ENCODE measurements around the gene KRIT1. TPM values are rescaled to one million over a fixed set of nuclear protein-coding genes. Genes with fewer than 3 reads are reported as not detected.
"Not testable (repeated sequence)": the region's sequence is repeated elsewhere in the genome, so short reads cannot be mapped to it uniquely, and the experiment has no call there.

The KRIT1 gene
- total and polyA plus RNA-seq, 2 donors, result 29.8 to 118 TPM

DNA sequence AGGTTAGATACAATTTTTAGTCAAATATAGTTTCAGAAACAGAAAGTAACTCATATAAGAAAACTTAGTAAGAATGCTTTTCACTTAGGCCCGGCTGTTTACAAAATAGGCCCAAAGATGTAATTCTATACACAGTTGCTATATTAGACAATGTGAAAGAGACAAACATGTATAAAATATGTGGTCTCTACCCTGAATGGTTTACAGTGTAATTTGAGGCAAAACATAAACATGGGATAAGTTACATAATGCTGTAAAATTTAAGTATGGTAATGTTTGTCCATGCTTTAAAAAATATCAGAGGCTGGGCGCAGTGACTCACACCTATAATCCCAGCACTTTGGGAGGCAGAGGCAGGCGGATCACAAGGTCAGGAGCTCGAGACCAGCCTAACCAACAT is 18.7 kb downstream of the KRIT1 start:
- no peak for DNase-seq (ENCODE audit: extremely low spot score)
- WGBS, result 83% methylated on average over 4 of the region's 4 CpGs
- H3K36me3 ChIP-seq (ENCODE audit: insufficient read depth), result peaks cover 9% of the 10 kb centered on the region

DNA sequence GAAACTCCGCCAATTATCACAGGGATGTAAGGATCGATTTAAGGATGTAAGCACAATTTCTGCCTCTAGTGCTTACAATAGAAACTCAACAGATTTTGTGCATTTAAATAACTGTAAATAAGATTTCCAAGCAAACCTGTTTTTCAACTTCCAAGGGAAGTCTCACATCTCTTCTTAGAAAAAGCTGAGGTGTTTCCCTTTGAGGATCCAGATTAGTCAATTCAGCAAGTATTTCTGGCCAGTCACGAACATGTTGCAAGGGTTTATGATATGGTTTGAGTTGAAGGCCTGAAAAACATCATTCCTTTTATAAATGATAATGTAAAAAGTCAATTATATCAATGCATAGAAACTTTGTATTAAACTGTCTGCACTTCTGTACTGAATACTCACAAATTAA is 23.9 kb downstream of the KRIT1 start:
- DNase-seq (ENCODE audit: extremely low spot score), result peak; percentile 0
- Histone ChIP-seq H3K4me1 (ENCODE audit: insufficient read depth) (no peaks in the 10 kb centered on the region), H3K4me3 (ENCODE audit: low read depth, low read length) (no peak overlapping the region), H3K27ac (ENCODE audit: low read depth) (no peak overlapping the region), H3K36me3 (ENCODE audit: insufficient read depth) (peaks cover 6% of the 10 kb centered on the region)
- 95% methylated on average over 3 of the region's 3 CpGs for WGBS

More for the DNA sequence above, 18.7 kb downstream of the KRIT1 start:
- Histone ChIP-seq H3K4me3 (ENCODE audit: low read depth, low read length) (no peak overlapping the region), H3K4me1 (ENCODE audit: insufficient read depth) (no peaks in the 10 kb centered on the region), H3K27ac (ENCODE audit: low read depth) (no peak overlapping the region)

DNA sequence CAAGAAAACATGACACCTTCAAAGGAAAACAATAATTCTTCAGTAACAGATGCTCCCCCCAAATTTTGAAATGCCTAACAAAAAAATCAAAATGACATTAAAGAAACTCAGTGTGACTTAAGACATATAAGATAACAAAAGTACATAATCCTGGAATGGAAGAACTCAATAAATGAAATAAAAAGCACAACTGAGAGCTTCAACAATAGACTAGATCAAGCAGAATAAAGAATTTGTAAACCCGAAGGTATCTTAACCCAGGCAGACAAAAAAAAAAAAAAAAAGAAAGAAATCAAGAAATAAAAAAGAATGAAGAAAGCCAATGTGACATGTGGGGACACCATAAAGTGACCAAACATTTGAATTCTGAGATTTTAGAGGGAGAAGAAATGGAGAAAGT is 39.0 kb downstream of the KRIT1 start:
- no peak for DNase-seq (ENCODE audit: extremely low spot score)
- WGBS, result 98% methylated on average over 1 of the region's 1 CpG
- no peak overlapping the region for H3K27ac ChIP-seq (ENCODE audit: low read depth)
- H3K36me3 ChIP-seq (ENCODE audit: insufficient read depth), result peaks cover 11% of the 10 kb centered on the region
- no peak overlapping the region for H3K4me3 ChIP-seq (ENCODE audit: low read depth, low read length)
- no peaks in the 10 kb centered on the region for H3K4me1 ChIP-seq (ENCODE audit: insufficient read depth)

DNA sequence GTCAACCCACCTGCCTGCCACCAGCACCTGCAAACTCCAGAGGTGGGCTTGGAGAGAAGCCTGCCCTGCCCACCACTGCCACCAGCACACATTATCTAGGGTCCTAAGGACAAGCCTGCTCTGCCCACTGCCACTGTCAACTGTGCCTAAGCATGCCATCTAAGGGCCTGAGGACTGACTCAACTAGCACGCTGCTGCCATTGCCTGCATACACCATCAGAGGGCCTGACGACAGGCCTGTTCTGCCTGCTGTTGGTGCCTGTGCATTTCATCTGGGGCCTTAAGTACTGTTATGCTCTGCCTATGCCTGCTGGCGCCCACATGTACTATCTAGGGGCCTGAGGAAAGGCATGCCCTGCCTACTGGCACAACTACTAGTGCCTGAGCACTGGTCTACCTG is 39.7 kb downstream of the KRIT1 start:
- Histone ChIP-seq H3K4me1 (ENCODE audit: insufficient read depth) (no peaks in the 10 kb centered on the region), H3K36me3 (ENCODE audit: insufficient read depth) (peaks cover 7% of the 10 kb centered on the region), H3K4me3 (ENCODE audit: low read depth, low read length) (no peak overlapping the region), H3K27ac (ENCODE audit: low read depth) (no peak overlapping the region)
- 98% methylated on average over 3 of the region's 3 CpGs for WGBS
- DNase-seq (ENCODE audit: extremely low spot score), result no peak

DNA sequence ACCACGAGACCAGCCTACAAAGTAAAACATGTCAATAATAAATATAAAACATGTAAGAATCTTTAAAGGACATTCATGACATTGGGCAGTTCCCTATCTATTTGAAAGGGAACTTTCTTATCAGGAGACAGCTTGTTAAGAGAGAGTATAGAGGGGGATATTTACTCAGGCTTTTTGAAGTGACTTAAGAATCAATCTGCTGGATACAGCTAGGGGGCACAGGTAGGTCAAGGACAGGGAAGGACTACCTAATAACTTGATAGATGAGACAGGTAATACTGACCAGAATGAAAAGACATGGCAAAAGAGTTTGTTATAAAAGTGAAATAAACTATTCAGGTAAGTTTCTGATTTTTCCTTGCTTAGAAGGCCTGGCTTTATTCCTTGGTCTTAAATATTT is 44.9 kb downstream of the KRIT1 start:
- Histone ChIP-seq H3K36me3 (ENCODE audit: insufficient read depth) (peaks cover 2% of the 10 kb centered on the region), H3K4me3 (ENCODE audit: low read depth, low read length) (no peak overlapping the region), H3K4me1 (ENCODE audit: insufficient read depth) (no peaks in the 10 kb centered on the region), H3K27ac (ENCODE audit: low read depth) (no peak overlapping the region)
- no peak for DNase-seq (ENCODE audit: extremely low spot score)
- WGBS, result 80% methylated on average over 1 of the region's 1 CpG

DNA sequence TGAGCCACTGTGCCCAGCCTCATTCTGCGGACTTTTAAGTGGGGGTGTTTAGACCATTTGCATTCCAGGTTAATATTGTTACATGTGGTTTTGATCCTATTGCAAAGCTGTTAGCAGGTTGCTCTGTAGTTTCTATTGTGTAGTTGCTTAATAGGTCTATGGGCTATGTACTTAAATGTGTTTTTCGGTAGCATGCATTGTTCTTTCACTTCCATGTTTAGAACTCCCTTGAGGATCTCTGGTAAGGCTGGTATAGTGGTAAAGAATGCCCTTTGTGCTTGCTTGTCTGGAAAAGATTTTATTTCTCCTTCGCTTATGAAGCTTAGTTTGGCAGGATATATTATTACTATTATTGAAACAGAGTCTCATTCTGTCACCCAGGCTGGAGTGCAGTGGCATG is 53.4 kb downstream of the KRIT1 start:
- 95% methylated on average over 3 of the region's 3 CpGs for WGBS
- Histone ChIP-seq H3K36me3 (ENCODE audit: insufficient read depth) (no peaks in the 10 kb centered on the region), H3K27ac (ENCODE audit: low read depth) (no peak overlapping the region), H3K4me3 (ENCODE audit: low read depth, low read length) (no peak overlapping the region), H3K4me1 (ENCODE audit: insufficient read depth) (no peaks in the 10 kb centered on the region)
- no peak for DNase-seq (ENCODE audit: extremely low spot score)

DNA sequence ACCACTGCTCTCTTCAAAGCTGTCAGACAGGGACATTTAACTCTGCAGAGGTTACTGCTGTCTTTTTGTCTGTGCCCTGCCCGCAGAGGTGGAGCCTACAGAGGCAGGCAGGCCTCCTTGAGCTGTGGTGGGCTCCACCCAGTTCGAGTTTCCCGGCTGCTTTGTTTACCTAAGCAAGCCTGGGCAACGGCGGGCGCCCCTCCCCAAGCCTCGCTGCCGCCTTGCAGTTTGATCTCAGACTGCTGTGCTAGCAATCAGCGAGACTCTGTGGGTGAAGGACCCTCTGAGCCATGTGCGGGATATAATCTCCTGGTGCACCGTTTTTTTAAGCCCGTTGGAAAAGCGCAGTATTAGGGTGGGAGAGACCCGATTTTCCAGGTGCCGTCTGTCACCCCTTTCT is 56.5 kb downstream of the KRIT1 start:
- not testable (repeated sequence) for H3K4me1 ChIP-seq (ENCODE audit: insufficient read depth); H3K4me3 ChIP-seq (ENCODE audit: low read depth, low read length); H3K27ac ChIP-seq (ENCODE audit: low read depth); DNase-seq (ENCODE audit: extremely low spot score); H3K36me3 ChIP-seq (ENCODE audit: insufficient read depth)
- WGBS, result 95% methylated on average over 15 of the region's 15 CpGs

DNA sequence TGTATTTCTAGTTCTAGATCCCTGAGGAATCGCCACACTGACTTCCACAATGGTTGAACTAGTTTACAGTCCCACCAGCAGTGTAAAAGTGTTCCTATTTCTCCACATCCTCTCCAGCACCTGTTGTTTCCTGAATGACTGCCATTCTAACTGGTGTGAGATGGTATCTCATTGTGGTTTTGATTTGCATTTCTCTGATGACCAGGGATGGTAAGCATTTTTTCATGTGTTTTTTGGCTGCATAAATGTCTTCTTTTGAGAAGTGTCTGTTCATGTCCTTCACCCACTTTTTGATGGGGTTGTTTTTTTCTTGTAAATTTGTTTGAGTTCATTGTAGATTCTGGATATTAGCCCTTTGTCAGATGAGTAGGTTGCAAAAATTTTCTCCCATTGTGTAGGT is 61.4 kb downstream of the KRIT1 start:
- WGBS, result 97% methylated on average over 1 of the region's 1 CpG
- H3K36me3 ChIP-seq (ENCODE audit: insufficient read depth); H3K27ac ChIP-seq (ENCODE audit: low read depth); H3K4me3 ChIP-seq (ENCODE audit: low read depth, low read length); DNase-seq (ENCODE audit: extremely low spot score); H3K4me1 ChIP-seq (ENCODE audit: insufficient read depth): not testable (repeated sequence)

DNA sequence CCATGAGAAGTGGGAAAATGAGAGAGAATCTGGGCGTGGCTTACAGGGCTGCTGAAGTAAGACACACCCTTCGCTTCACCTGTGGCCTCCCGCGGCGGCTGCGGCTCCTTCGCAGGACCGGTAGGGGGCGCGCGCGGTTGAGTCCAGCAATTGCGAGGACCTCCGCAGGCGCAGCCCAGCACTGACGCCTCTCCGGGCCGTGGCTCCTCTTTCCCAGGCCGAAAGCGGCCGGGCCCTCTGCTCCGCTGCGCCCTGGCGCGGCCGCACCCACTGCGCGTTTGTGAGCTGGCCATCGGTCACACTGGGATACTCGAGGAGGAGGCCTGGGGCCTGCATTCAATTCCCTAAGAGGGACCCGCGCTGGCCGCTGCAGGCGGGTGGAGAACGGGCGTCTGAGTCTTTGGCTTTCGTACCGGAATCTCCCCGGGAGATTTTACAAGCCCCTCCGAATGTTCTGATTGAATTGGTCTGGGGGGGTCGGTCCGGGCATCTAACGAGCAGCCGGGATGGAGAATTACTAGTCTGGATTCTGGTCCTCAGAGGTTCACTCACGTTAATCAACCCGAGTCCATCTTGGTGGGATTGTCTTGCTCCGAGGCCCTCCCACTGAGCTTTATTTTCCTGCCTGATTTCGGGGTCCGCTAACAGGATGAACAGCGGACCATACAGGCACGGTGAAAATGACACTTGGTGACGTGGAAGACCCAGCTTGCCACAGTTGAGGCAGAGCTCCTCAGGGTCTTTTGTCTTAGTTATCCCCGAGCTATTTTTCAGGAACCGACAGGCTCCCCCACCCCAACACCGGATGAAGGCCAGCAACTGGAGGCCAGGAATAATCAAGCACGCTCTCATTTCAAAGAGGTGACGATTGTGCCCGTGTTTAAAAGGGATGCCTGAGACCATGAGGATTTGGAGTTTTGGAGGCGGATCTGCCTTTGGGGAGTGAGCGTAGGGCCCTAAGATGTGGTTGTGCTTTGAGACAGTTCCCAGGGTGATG is 66.5 kb downstream of the KRIT1 start, which contains the start of gene LRRD1:
LRRD1 (minus strand) TSS at position 215 of the 997 bp plus-strand sequence. CDS start 13,940 bp downstream, outside the sequence.
- peak; percentile 62 for DNase-seq (ENCODE audit: extremely low spot score)
- peak within 1 kb of the TSS; percentile 43 for H3K4me3 ChIP-seq (ENCODE audit: low read depth, low read length)
- H3K27ac ChIP-seq (ENCODE audit: low read depth), result peak within 1 kb of the TSS; percentile 30
- no peaks in the 10 kb centered on the region for H3K4me1 ChIP-seq (ENCODE audit: insufficient read depth)
- no peaks in the 10 kb centered on the region for H3K36me3 ChIP-seq (ENCODE audit: insufficient read depth)
- 7% methylated on average over 60 of the region's 60 CpGs for WGBS

DNA sequence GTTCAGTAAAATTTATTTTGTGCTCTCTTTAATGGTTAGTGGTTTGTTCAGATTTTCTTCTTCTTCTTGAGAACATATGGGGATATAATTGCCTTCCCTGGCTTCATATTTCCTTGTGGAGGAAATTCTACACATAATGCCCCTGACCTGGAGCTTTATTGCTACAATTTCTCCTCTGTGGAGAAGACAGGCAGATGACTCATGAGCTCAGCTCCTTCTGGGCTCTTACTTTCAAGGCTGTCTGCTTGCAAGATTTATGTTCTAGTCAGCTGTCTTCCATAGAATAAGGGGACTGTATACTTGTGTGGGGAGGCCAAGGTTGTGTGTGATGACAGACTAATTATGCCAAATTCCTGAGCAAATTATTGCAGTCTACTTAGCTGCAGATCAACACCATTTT is 68.4 kb downstream of the KRIT1 start:
- no peaks in the 10 kb centered on the region for H3K4me1 ChIP-seq (ENCODE audit: insufficient read depth)
- no peak for DNase-seq (ENCODE audit: extremely low spot score)
- no peaks in the 10 kb centered on the region for H3K36me3 ChIP-seq (ENCODE audit: insufficient read depth)
- H3K4me3 ChIP-seq (ENCODE audit: low read depth, low read length), result no peak overlapping the region
- no peak overlapping the region for H3K27ac ChIP-seq (ENCODE audit: low read depth)

DNA sequence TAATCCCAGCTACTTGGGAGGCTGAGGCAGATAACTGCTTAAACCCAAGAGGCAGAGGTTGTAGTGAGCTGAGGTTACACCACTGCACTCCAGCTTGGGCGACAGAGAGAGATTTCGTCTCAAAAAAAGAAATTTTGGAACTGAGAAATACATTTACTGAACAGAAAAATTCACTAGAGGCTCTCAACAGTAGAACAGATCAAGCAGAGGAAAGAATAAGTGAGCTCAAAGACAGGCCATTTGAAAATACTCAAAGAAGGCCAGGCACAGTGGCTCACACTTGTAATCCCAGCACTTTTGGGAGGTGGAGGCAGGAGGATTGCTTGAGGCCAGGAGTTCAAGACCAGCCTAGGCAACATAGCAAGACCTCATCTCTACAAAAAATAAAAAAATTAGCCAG is 76.2 kb downstream of the KRIT1 start:
- H3K4me3 ChIP-seq (ENCODE audit: low read depth, low read length); H3K36me3 ChIP-seq (ENCODE audit: insufficient read depth); DNase-seq (ENCODE audit: extremely low spot score); H3K4me1 ChIP-seq (ENCODE audit: insufficient read depth); H3K27ac ChIP-seq (ENCODE audit: low read depth): not testable (repeated sequence)
- 84% methylated on average over 2 of the region's 2 CpGs for WGBS

DNA sequence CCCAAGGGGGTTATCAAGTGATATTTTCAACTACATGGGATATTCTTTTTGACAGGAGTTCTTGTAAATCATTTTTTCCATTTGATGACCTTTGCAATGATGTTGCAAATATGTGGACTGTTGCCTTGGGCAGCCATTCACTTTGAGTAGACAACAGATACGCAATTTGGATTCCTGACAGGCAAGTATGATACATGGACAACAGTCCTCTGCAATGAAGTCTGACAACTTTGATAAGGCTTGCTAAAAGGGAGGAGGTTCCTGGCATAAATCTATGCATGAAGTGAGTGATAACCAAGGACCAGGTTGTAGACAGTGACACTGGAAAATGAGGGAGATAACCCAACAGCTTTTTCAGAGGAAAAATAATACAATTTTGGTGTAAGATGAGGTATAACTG is 84.4 kb downstream of the KRIT1 start:
- Histone ChIP-seq H3K27ac (ENCODE audit: low read depth) (no peak overlapping the region), H3K36me3 (ENCODE audit: insufficient read depth) (no peaks in the 10 kb centered on the region), H3K4me3 (ENCODE audit: low read depth, low read length) (no peak overlapping the region), H3K4me1 (ENCODE audit: insufficient read depth) (no peaks in the 10 kb centered on the region)
- 91% methylated on average over 1 of the region's 1 CpG for WGBS
- no peak for DNase-seq (ENCODE audit: extremely low spot score)

DNA sequence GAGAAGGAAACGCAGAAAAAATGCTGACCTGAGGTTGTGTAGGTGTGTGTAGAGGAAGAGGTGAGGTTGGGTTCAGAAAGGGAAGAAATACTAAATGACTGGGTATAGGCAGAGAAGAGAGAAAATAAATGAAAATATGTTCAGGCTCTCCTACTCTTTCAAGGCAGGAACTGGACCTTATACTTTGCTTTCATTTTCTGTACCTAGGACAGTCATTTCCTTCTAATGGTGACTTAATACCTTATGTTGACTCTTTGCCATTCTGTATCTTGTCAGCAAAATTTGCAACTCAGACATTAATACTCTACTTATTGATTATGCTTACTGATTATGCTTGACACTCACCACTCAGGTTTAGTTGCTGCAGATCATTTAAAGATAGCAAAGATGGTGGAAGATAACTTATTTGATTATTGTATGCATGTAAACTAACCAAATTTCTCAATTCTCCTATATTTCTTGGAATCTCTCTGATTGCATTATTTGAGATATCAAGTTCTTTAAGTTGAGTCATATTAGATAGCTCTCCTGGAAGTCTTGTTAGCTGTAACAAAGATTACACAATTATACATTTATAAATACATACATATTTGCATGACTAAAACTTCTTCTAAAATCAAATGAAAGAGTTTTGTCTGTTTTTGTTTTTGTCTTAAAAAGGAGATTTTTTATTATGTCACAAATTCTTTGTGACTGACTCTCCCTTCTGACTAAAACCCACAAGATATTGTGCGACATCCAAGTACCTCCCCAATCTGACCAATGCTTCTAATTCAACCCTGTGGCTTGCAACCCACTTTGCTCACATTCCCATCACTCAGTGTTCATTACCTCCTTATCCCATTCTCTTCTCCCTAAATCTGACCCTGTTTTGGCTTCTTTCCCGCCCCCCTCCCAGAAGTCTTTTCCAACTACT is 86.8 kb downstream of the KRIT1 start:
- no peaks in the 10 kb centered on the region for H3K4me1 ChIP-seq (ENCODE audit: insufficient read depth)
- no peak for DNase-seq (ENCODE audit: extremely low spot score)
- 83% methylated on average over 3 of the region's 3 CpGs for WGBS
- H3K36me3 ChIP-seq (ENCODE audit: insufficient read depth), result no peaks in the 10 kb centered on the region
- no peak overlapping the region for H3K27ac ChIP-seq (ENCODE audit: low read depth)
- no peak overlapping the region for H3K4me3 ChIP-seq (ENCODE audit: low read depth, low read length)

DNA sequence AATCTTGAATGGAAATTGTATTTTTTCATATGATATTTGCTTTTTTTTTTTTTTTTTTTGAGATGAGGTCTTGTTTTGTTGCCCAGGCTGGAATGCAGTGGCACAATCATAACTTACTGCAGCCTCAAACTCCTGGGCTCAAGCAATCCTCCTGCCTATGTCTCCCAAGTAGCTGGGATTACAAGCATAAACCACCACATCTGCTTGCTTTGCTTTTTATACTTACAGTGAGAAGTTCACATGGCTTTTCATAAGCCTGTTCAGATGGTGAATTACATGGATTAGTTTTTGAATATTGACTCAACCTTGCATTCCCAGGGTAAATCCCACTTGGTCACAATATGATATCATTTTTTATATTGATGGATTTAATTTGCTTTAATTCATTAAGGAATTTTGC is 88.7 kb downstream of the KRIT1 start:
- Histone ChIP-seq H3K4me3 (ENCODE audit: low read depth, low read length) (no peak overlapping the region), H3K36me3 (ENCODE audit: insufficient read depth) (no peaks in the 10 kb centered on the region), H3K27ac (ENCODE audit: low read depth) (no peak overlapping the region), H3K4me1 (ENCODE audit: insufficient read depth) (no peaks in the 10 kb centered on the region)
- DNase-seq (ENCODE audit: extremely low spot score), result no peak
